Measurements from ENCODE around the gene CACNB3.
"Not testable (repeated sequence)": the region's sequence is repeated elsewhere in the genome, so short reads cannot be mapped to it uniquely, and the experiment has no call there.

The CACNB3 gene

DNA sequence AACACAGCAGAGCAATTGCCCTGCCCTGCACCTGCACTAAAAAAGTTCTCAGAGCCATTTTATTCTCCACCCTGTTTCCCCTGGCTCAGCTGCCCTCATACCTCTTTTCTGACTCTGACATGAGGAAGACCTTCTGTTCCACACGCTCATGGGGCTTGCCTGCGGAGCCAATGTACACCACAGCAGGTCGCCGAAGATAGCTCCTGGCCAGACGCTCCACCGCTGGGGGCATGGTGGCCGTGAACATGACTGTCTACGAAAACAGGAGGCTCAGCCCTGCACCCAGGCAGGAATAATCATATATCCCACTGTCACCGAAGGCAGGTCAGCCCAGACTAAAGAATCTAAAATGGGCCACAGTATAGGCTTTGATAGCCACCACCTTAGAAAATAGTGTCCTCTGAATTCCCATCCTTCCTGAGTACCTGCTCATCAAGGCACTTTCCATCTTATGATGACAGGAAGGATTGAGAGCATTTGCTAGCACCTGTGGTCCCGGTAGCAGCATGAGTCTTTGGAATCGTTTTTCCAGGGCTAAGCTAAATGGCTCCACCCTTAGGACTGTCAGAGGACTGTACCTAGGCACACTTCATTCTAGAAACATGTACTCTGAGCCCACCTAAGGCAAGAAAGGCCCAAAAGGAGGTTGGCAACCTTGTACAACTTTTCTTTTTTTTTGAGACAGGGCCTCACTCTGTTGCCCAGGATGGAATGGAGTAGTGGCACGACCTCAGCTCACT, 14.2 kb downstream of the CACNB3 start:
- H3K4me3 ChIP-seq (ENCODE audit: low read depth, low read length): no peak overlapping the region
- no peak for TF ChIP-seq CTCF (IDR thresholded peaks at IDR 0.05; ENCODE audit: insufficient read depth, low read depth, low read length, missing control alignments)
- DNase-seq (ENCODE audit: low read depth): no peak

- no peak overlapping the region for H3K4me3 ChIP-seq (ENCODE audit: low read depth, low read length)
- no peak for DNase-seq (ENCODE audit: low read depth)
- no peak for TF ChIP-seq CTCF (IDR thresholded peaks at IDR 0.05; ENCODE audit: insufficient read depth, low read depth, low read length, missing control alignments)
These were observed 19.8 kb downstream of the CACNB3 start for GRCh38 chr12:48838048-48838447.

DNA sequence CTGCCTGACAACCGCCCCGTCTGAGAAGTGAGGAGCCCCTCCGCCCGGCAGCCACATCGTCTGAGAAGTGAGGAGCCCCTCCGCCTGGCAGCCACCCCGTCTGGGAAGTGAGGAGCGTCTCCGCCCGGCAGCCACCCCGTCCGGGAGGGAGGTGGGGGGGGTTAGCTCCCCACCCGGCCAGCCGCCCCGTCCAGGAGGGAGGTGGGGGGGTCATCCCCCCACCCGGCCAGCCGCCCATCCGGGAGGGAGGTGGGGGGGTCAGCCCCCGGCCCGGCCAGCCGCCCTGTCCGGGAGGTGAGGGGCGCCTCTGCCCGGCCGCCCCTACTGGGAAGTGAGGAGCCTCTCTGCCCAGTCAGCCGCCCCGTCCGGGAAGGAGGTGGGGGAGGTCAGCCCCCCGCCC, 23.7 kb downstream of the CACNB3 start:
- not testable (repeated sequence) for H3K4me3 ChIP-seq (ENCODE audit: low read depth, low read length); DNase-seq (ENCODE audit: low read depth)

DNA sequence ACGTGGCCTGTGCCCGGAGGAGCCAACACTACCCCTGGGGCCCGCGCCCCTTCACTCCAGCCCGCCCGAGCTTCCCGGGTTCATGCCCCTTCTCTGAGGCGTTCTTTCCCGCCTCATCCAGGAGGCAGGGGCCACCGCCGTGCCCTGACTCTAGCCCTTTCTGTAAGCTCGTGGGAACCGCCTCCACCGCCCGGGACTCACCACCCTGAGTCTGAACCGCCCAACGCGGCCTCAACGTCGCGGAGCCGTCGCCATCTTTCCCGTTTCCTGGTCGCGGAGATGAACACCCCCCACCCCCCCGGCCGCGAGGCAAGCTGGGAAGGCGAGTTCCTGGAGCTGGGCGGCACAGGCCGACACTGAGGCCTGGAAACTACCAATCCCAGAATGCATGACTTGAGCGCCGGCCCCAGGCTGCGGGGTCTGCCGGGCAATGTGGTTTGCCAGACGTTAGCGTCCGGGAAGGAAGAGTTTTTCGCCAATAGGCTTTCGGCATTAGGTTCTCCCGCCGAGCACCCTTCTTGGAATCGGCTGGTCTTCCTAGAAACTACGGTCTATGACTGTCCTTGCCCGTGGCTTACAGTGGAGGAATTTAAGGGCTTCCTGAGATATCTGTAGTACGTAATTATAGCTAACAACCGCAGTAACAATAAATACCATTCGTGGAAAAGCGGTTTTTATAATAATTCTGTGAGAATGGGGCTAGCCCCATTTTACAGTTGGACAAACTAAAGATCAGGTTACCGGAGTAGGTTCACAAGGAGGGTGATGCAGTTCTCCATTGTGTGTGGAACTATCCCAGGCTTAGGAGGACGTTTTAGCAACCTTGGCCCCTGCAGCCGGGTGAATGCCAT, 33.8 kb downstream of the CACNB3 start, which contains the start of gene DDX23:
Gene DDX23, minus strand, starts transcription at position 281 of the 851 bp plus-strand sequence. CDS start 6,381 bp downstream, outside the sequence.
- DNase-seq (ENCODE audit: low read depth): peak; percentile 98
- no peak for TF ChIP-seq CTCF (IDR thresholded peaks at IDR 0.05; ENCODE audit: insufficient read depth, low read depth, low read length, missing control alignments)
- peak within 1 kb of the TSS; percentile 80 for H3K4me3 ChIP-seq (ENCODE audit: low read depth, low read length)

DNA sequence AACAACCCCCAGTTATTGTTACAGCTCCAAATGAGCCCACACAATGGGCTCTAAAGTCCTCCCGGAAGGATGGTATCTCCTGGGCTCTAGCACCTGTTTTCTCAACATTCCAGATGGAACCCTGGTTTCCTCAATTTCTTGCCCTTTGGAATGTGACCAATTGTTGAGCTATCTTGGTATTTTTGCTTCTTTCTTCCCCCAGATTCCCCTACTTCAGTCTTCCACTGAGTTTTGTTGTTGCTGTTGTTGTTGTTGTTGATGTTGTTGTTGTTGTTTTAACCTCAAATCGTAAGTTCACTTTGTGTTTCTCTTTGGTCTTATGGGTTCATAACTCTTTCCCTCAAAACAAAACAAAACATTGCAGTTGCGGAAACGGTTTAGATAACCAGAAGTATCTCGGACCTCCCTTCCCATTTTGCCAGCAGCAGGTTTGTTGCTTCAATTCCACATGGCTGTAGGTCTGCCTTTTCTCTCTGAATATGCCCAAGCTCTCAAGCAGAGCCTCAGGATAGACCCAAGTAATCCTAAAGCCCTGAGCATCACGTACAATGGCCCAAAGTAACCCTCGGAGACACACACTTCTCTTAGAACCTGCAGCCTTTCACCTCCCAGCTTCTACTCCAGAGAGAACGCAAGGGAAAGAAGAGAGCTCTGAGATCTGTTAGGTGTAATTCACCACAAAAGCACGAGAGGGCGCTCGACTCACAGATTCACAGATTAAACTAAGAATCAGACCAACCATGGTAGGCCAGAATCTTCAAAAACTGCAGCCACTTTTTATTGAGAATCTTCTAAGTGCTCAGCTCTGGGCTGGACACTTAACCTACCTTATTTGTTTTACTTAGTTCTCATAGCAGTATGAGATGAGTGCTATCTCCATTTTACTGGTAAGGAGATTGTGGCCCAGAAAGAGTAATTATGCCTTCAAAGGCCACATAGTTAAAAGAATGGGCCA, 34.7 kb downstream of the CACNB3 start:
- TF ChIP-seq CTCF (IDR thresholded peaks at IDR 0.05; ENCODE audit: insufficient read depth, low read depth, low read length, missing control alignments): peak; percentile 80
- DNase-seq (ENCODE audit: low read depth): peak; percentile 93
- H3K4me3 ChIP-seq (ENCODE audit: low read depth, low read length): peak overlapping the region; percentile 80

GRCh38 chr12:48854488-48854887, 36.2 kb downstream of the CACNB3 start:
- H3K4me3 ChIP-seq (ENCODE audit: low read depth, low read length): no peak overlapping the region
- TF ChIP-seq CTCF (IDR thresholded peaks at IDR 0.05; ENCODE audit: insufficient read depth, low read depth, low read length, missing control alignments): no peak
- DNase-seq (ENCODE audit: low read depth): no peak

GRCh38 chr12:48854932-48855331, 36.6 kb downstream of the CACNB3 start:
- not testable (repeated sequence) for DNase-seq (ENCODE audit: low read depth); H3K4me3 ChIP-seq (ENCODE audit: low read depth, low read length)

Measured in GM12865 (cell line).